Peyer's patch (tissue), 4 donors: ENCODE measurements around the gene BMX.

ENCODE experiments used
- CTCF ChIP-seq, 6 experiments: fragments of 450-650 bp in 4 of 6; fragments of 200-600 bp in 2 of 6; sonication (generic) in 1 of 6; IDR thresholded peaks; one replicate each; pipeline ENCODE4 v1.5.1; 2017 to 2019; ENCODE audit warnings: antibody characterized with exemption in 6 of 6, mild to moderate bottlenecking in 3 of 6, moderate library complexity in 1 of 6
- POLR2A ChIP-seq, 2 donors: fragments of 450-650 bp; IDR thresholded peaks; one replicate each; pipeline ENCODE4 v1.5.1; 2017; ENCODE audit warnings: antibody characterized with exemption in 2 of 2, mild to moderate bottlenecking in 2 of 2, moderate library complexity in 2 of 2

DNA sequence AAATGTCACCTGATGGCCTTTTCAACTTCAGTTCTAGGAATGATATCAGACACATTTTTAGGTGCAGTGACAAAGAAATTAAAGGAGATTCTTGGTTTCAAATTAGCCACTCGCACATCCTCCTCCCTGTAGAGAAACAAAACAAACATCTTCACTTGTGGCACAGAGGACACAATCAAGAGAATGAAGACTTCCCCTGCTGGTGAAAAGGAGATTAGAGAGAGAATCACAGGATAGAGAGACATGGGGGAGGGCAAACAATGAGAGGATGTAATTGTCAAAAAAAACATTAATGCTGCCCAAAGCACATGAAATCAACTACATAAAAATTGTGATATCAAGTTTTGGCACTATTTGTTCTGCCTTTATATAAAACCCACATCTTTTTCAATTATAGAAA, 65.6 kb downstream of the BMX start:
- TF ChIP-seq CTCF (IDR thresholded peaks at IDR 0.05), result no peak
- TF ChIP-seq POLR2A (IDR thresholded peaks at IDR 0.05), result no peak
